Psoas muscle (tissue), 8 donors: Measurements from ENCODE around the gene BTNL3. TPM values are rescaled to one million over a fixed set of nuclear protein-coding genes. Genes with fewer than 3 reads are reported as not detected.

Experiments
- ATAC-seq, 4 donors: fragments of 200-7000 bp; cut with Tn5 transposase; one replicate each; pipeline ENCODE4 v1.9.1; 2020; ENCODE audit warnings: moderate library complexity in 3 of 4, mild to moderate bottlenecking in 2 of 4
- DNase-seq, 2 donors: peaks; one replicate each; pipeline ENCODE4 v3.0.0-alpha.2; 2020
- H3K27ac ChIP-seq: fragments of 200-600 bp; one replicate; pipeline ENCODE4 v1.8.0; 2022
- H3K27me3 ChIP-seq, 3 donors: fragments of 200-600 bp in 1 of 3; one replicate each; pipeline versions ENCODE4 v1.6.1 to v1.8.0; 2013 to 2022; ENCODE audit warnings: low read length in 2 of 3, mild to moderate bottlenecking in 2 of 3, moderate library complexity in 1 of 3; ENCODE audit not compliant: insufficient read depth in 3 of 3
- H3K36me3 ChIP-seq, 2 donors: fragments of 200-600 bp in 1 of 2; one replicate each; pipeline versions ENCODE4 v1.6.1 to v1.8.0; 2013 to 2022; ENCODE audit warnings: low read depth in 1 of 2, mild to moderate bottlenecking in 1 of 2, moderate library complexity in 1 of 2; ENCODE audit not compliant: insufficient read depth in 1 of 2
- H3K4me1 ChIP-seq: fragments of 200-600 bp; one replicate; pipeline ENCODE4 v1.8.0; 2022
- H3K4me3 ChIP-seq: fragments of 200-600 bp; one replicate; pipeline ENCODE4 v1.8.0; 2022; ENCODE audit warnings: mild to moderate bottlenecking
- H3K9me3 ChIP-seq: fragments of 200-600 bp; one replicate; pipeline ENCODE4 v1.8.0; 2022
- CTCF ChIP-seq: fragments of 200-600 bp; IDR thresholded peaks from one replicate; pipeline ENCODE4 v1.8.0; 2022; ENCODE audit warnings: antibody characterized with exemption
- WGBS, 3 donors: extraction: QIAGEN DNeasy Blood & Tissue Kit; methylation state at CpG; one replicate each; pipeline versions ENCODE4 v1.1.6 to v1.1.7; 2013; 5-methylcytosine and 5-hydroxymethylcytosine counted together
- intact Hi-C, 2 donors: fragments of 100-400 bp; cut with DNase I; formaldehyde crosslinking; loops; one replicate each; pipeline versions ENCODE4 v1.11.0 to v1.14.2; 2022
- polyA plus RNA-seq, 3 donors: library from polyadenylated mRNA; stranded (reverse); fragments of 200-250 nt; gene quantifications; one replicate each; pipeline ENCODE4 v1.2.3, GENCODE V29; 2013
- total RNA-seq, 4 donors: library from RNA; stranded (reverse); fragmentation: NEBNext Ultra II Directional in 2 of 4; extraction: Animal tissue kit (Norgen Biotek cat#: 25700) in 2 of 4; gene quantifications; one replicate each; pipeline versions ENCODE4 v1.2.1 to v1.2.4, GENCODE V29; 2021 to 2023
- donor health status: healthy with polysubstance abuse.
- donor health status: DM: no; HTN: no; CAD: no; lungs with moderate emphysema.
- donor health status: Bipolar disorder and iron deficiency.
- donor health status: healthy.
- donor health status: DM: yes; HTN: yes; CAD: no.
- donor health status: DM: no; HTN: no; CAD: no.
- donor health status: DM: no; HTN: no; CAD: no.
- donor health status: DM: yes; HTN: yes; CAD: no.

The BTNL3 gene
- total and polyA plus RNA-seq, 7 donors: 0.01 to 0.09 TPM; not detected in 5

GRCh38 chr5:180969406-180969805, 19.2 kb upstream of the BTNL3 start:
- H3K4me3 ChIP-seq: no peak overlapping the region
- no peak for DNase-seq
- no peaks in the 10 kb centered on the region for H3K36me3 ChIP-seq
- H3K4me1 ChIP-seq: no peaks in the 10 kb centered on the region
- no peak for ATAC-seq
- no peak for TF ChIP-seq CTCF
- no peak overlapping the region for H3K27ac ChIP-seq
- intact Hi-C loops: no loop called here
- WGBS, 3 donors: 92 to 97% (median 95%) methylated on average over 8 to 23 of the region's 23 CpGs
- H3K27me3 ChIP-seq: no peaks in the 10 kb centered on the region
- H3K9me3 ChIP-seq: peaks cover 9% of the 10 kb centered on the region

- no peak for DNase-seq
- WGBS, 3 donors: 90 to 97% (median 93%) methylated on average over 16 to 31 of the region's 31 CpGs
- Histone ChIP-seq H3K27ac (no peak overlapping the region), H3K27me3 (no peaks in the 10 kb centered on the region), H3K9me3 (peaks cover 9% of the 10 kb centered on the region), H3K4me1 (no peaks in the 10 kb centered on the region), H3K4me3 (no peak overlapping the region), H3K36me3 (no peaks in the 10 kb centered on the region)
- no peak for TF ChIP-seq CTCF
- no peak for ATAC-seq
- intact Hi-C loops: no loop called here
These were observed 18.3 kb upstream of the BTNL3 start for GRCh38 chr5:180970336-180970735.

GRCh38 chr5:180970875-180971274, 17.8 kb upstream of the BTNL3 start:
- Histone ChIP-seq H3K36me3 (no peaks in the 10 kb centered on the region), H3K4me1 (no peaks in the 10 kb centered on the region), H3K9me3 (peaks cover 9% of the 10 kb centered on the region), H3K4me3 (no peak overlapping the region), H3K27me3 (no peaks in the 10 kb centered on the region), H3K27ac (no peak overlapping the region)
- TF ChIP-seq CTCF: no peak
- 65 to 75% (median 67%) methylated on average over 4 of the region's 4 CpGs for WGBS, 3 donors
- DNase-seq (no peak), ATAC-seq (no peak)
- intact Hi-C loops: no loop called here

- no peak for TF ChIP-seq CTCF
- no peaks in the 10 kb centered on the region for H3K36me3 ChIP-seq
- no peaks in the 10 kb centered on the region for H3K4me1 ChIP-seq
- H3K4me3 ChIP-seq: no peak overlapping the region
- intact Hi-C loops: no loop called here
- H3K27me3 ChIP-seq: no peaks in the 10 kb centered on the region
- H3K9me3 ChIP-seq: peaks cover 9% of the 10 kb centered on the region
- 41 to 83% (median 77%) methylated on average over 2 of the region's 2 CpGs for WGBS, 3 donors
- no peak overlapping the region for H3K27ac ChIP-seq
- ATAC-seq: no peak
- DNase-seq: no peak
These were observed 13.9 kb upstream of the BTNL3 start for GRCh38 chr5:180974612-180975315.

- peaks cover 9% of the 10 kb centered on the region for H3K9me3 ChIP-seq
- H3K4me3 ChIP-seq: no peak overlapping the region
- no peaks in the 10 kb centered on the region for H3K36me3 ChIP-seq
- intact Hi-C loops: no loop called here
- DNase-seq (no peak), ATAC-seq (no peak)
- no peak for TF ChIP-seq CTCF
- 80 to 100% (median 84%) methylated on average over 2 of the region's 2 CpGs for WGBS, 3 donors
- H3K27ac ChIP-seq: no peak overlapping the region
- H3K27me3 ChIP-seq: no peaks in the 10 kb centered on the region
- no peaks in the 10 kb centered on the region for H3K4me1 ChIP-seq
These were observed 13.3 kb upstream of the BTNL3 start for GRCh38 chr5:180975338-180975737.
